OCI-LY7 (cell line): Measurements from ENCODE around the gene KIF22.

Experiments
- CTCF ChIP-seq: fragments of 200-600 bp; sonication (generic); conservative IDR thresholded peaks from 2 replicates; pipeline ENCODE4 v1.5.1; 2014; ENCODE audit warnings: mild to moderate bottlenecking, antibody characterized with exemption, low read length, moderate library complexity, mixed read lengths
- EZH2phosphoT487 ChIP-seq: fragments of 200-600 bp; sonication (generic); IDR thresholded peaks from 2 replicates; pipeline ENCODE4 v1.6.1; 2018; ENCODE audit warnings: low read depth, borderline replicate concordance, mild to moderate bottlenecking, mixed run types, antibody characterized with exemption, low read length, moderate library complexity, mixed read lengths

- TF ChIP-seq CTCF (no peak), EZH2phosphoT487 (no peak)
These were observed 23.5 kb upstream of the KIF22 start for GRCh38 chr16:29767062-29767461.
